ENCODE data around the gene PIEZO2.
"Not testable (repeated sequence)": the region's sequence is repeated elsewhere in the genome, so short reads cannot be mapped to it uniquely, and the experiment has no call there.

Gene PIEZO2

DNA sequence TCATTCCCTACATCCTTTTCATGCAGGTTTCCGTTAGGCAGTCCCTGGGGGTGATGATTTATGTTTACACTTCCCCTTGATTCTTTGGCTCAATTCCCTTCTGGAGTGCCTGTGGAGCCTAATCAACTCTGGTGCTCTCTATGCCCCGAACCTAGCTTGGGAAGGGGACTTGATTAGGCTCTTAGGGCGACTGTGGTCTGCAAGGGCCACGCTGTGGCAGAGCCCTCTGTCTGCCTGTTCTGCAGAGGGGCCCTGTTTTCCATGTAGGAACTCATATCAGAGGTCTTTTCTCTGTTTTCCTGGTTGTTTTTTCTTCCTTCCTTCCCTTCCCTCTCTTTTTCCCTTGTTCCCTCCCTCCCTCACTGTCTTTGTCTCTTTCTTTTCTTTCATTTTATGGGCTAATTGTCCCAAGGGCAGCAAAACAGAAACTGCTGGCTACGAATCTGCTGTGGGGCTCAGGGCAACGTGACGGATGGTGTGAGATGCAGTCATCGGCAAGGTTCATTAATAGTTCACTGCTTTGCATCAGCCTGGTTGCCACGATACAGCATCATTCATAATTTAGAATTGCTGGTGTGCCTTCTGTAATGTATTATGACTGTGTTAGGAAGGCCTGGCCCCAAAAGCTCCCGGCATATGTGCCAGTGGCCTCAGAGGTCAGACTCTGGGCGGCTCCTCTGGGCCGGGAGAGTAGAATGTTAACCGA, 489.0 kb downstream of the PIEZO2 start:
- no peak for DNase-seq

DNA sequence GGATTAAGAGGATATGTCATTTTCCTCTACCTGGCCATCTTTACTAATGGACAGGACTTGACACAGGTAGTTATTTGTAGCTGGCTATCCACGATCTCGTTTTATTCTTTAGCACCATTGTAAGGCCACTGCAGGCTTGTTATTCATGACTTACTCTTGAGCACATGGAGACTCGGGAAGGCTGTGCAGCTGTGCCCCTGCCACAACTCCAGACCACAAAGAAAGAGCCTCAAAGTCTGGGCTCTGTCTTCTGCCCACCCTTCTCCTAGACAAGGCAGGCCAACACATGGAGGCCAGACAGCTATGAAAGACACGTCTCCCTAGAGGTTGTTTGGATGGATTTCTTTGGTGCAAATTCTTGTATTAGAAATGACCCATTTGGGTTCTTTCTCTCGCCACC, 489.8 kb downstream of the PIEZO2 start:
- DNase-seq: no peak

DNA sequence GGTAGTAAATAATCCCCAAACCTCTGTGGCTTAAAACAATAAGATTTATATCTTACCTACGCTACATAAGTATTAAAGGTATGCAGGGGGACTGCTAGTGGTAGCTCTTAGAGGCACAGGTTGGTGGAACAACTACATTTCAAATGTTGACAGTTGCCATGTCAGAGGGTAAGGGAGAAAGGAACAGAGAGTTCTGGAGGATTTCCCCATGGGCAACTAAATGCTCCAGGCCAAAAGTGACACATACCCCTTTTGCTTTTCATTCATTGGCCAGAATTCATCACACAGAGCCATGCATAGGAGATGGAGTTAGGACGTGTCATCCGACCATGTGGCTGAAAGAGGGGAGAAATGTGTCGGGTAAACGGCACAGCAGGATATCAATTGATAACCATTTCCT, 490.4 kb downstream of the PIEZO2 start:
- DNase-seq: no peak

DNA sequence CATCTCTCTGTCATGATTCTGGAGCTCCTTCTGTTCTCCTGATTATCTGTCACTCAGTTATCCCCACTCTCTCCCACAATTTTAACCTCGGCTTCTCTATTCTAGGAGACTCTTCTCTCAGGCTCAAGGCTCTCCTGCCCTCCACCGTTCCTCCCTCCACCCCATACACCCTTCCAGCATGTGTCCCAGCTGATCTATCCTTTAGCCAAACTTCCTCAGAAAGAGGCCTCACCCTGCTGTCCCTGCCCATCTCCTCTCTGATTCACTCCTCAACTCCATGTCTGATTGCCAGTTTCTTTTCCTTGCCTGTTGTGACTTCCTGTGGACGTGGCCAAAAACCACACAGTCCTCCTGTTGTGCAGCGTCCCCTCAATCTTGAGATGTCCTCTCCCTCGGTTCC, 505.4 kb downstream of the PIEZO2 start:
- not testable (repeated sequence) for DNase-seq

DNA sequence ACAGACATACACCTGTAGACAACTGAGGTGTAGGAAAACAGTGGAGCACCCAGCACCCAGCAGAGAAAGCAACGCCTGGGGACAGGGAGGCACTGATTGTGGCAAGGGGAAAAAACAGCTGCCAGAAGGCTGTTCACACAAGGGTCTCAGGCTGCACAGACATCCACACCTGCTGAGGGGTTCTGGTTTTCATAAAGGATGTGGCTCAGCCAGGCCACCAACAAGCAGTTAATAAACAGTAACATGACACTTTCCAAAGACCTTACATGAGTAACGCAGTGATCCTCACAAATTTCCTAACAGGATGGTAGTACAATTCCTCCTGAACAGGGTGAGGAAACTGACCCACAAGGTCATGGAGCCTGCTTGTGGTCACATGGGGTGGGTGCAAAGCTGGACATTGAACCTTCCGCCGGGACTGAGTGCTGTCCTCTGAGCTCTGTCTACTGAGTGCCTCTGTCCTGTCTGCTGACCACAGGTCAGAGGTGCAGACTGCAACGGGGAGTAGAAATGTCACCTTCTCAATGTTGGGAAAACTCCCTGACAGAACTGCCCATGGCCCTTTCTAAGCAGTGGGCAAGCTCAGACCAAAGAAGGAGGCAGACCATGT, 506.3 kb downstream of the PIEZO2 start:
- DNase-seq: not testable (repeated sequence)

DNA sequence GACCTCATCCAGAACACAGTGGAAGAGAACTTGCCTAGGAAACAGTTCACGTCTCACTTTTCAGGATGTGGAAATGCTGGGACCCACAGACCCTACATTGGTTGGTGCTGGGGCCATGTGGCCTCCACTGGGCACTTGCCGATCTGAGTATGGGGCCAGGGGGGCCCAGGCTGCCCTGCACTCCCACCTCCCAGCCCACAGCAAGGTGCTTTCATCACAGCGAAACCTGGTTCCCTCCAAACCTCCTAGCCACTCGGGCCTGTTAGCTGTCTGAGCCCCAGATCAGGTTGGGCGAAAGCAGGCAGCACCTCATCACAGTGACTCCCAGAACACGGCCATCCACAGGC, 510.9 kb downstream of the PIEZO2 start:
- not testable (repeated sequence) for DNase-seq

DNA sequence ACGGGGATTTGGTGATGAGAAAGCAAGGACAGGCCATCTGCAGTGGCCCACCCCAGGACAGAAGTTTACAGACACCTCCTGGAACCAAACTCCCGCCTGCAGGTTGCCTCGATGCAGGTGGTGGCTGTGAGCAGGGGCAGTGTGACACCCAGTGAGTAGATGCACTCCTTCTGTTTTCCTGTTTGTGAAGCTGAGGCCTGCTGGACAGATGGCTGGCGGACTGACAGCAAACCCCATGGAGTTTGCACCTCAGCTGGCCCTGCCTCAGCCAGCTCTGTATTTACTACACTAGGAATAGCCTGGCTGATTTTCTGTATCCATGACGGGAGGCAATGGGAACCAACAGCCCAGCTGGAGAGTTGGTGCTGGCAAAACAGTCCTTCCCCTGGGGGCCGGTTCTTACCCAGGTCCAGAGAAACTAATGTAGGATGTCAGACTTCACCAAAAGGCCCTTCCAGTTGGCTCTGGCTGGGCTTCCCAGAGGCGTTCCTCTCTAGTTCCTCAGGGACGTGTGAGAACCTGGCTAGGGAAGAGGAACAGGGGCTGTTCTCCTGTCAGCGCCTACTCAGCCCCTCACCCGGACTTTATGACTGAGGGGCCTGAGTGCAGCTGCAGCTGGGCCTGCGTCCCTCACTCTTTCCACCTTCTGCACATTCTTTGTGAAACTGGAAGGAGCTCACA, 511.4 kb downstream of the PIEZO2 start:
- not testable (repeated sequence) for DNase-seq

DNA sequence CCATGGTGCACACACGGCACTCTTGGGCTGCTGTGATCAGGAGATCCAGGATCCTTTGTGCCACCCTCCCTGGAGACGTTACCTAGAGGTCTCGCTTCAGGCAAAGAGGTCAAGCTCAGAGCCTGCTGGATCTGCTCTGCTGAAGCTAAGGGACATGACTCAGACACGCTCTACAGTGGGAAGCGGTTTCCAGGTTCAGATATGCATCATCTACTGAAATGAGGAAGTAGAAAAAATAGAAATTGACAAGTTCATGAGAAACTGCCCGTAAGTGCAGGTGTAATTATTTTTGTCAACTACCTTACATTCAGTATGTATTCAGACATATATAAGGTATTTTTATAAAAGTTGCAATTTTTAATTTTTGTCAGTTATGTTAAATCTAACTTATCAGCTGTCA, 520.3 kb downstream of the PIEZO2 start:
- not testable (repeated sequence) for DNase-seq

DNA sequence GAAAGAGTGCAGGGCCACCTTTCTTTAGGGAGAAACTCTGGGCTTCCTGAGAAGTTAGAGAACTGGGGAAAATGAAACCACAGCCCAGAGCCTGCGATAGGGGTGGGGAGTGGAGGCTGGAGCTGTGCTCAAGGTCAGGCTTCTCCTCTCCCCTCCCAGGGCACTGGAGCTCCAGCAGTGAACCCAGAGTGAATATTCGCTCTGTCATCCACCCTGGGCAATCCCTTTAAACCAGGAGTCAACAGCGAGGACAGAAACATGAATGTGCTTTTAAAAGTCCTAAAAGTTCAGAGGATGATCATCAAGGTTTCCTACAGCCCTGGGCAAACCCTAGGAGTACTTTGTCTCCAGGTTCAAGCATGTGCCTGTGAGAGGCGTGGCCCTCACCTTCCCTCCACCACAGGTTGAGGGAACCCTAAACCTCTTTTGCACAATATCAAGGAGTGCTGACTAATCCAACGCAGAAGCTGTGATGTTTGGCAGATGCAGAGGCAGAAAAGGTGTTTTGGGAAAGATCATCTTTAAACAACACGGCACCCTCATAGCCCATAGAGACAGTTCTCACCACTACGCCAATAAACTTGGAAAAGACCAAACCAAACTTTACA, 522.7 kb downstream of the PIEZO2 start:
- DNase-seq: not testable (repeated sequence)

DNA sequence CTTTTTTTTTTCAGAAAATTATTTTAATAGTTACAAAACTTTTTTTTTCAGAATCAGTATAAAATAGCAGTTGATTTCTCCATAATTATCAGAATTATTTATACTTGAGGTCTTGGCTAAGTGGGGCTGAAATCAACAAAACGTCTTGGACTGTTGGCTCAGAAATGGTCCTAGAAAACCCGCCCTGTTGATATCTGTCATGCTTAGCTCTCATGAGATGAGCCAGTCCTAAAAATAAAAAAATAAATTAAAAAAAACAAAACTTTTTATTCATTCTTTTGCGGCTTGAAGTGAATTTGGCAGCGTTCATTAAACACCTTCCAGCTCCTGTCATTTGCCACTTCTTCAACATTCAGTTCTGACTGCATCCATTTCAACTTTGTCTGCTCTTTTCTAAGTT, 525.8 kb downstream of the PIEZO2 start:
- not testable (repeated sequence) for DNase-seq

DNA sequence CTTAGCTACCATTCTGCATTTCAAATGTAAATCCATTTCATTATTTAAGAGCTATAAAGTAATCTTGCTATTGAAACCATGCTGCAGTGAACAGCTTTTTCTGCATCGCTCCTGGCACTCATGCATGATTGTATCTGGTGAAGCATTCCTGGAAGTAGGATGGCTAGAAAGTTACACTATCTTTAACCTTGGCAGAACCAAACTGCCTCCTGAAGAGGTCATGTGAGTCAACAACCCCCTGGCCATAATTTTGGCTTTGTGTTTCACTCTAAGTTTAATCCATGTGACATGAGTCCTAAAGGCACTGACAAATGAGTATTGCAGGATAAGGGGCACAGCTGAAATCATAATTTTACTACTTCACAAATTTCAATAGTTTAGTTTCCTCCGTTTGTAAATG, 526.4 kb downstream of the PIEZO2 start:
- not testable (repeated sequence) for DNase-seq

DNA sequence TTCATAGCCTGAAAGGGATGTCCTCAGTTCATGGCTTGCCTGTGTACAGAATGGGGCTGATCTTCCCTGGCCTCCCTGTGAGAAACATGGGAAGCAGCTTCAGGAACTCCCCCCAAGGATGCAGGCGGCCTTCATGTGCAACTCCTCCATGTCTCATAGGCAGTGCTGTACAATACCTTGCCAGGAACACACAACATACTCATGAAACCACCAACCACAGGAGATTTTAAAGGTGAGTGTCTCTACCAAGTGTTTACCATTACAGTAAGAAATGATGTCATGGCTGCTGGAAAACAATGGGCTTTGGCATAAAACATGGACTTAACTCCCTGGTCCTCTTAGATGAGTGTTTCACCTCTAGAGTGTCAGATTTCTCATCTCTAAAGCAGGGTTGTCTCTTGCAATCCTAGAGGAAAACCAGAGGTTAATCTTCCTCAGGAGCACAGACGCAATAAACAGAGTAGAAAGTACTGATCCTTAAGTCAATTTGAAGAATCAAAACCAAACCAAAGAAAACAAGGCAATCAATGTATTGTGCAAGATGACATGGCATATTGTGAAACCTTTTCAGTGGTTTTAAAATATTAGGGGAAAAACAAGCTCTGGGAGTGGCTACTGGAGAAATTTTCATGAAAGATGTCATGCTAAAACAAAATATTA, 528.6 kb downstream of the PIEZO2 start:
- DNase-seq: not testable (repeated sequence)

Data from stimulated activated CD8-positive, alpha-beta memory T cell treated with anti-CD3 and anti-CD28 coated beads, Interleukin-4, amount 100 ng/mL, for 48 hours (primary cell).